GM20431 (cell line): Measurements from ENCODE around the gene CREG1.
"Not testable (repeated sequence)": the region's sequence is repeated elsewhere in the genome, so short reads cannot be mapped to it uniquely, and the experiment has no call there.

ENCODE experiments used
- in situ Hi-C: fragments of 300-500 bp; cut with MseI, MboI; formaldehyde crosslinking; loops from one replicate; pipeline ENCODE4 v1.15.0; 2020; ENCODE audit warnings: low sequenced_read_pairs; ENCODE audit not compliant: unreplicated experiment

CREG1 gene

GRCh38 chr1:167553136-167554027 is at the start of gene CREG1:
TSS of gene CREG1 (minus strand) at chr1:167553762.
- in situ Hi-C loops: no loop called here

- in situ Hi-C loops: loop anchor here (5.0 kb wide), 1 partner anchor 84 kb away; no protein-coding TSS in a partner anchor
Measured at GRCh38 chr1:167602840-167603239, 49.3 kb upstream of the CREG1 start.

- in situ Hi-C loops: loop anchor here (5.0 kb wide), 1 partner anchor 86 kb away; no protein-coding TSS in a partner anchor
Measured at GRCh38 chr1:167601442-167602383, 48.2 kb upstream of the CREG1 start.

- in situ Hi-C loops: loop anchor here (5.0 kb wide), 1 partner anchor 87 kb away; no protein-coding TSS in a partner anchor
Measured at GRCh38 chr1:167599957-167600581, 46.5 kb upstream of the CREG1 start.

GRCh38 chr1:167594822-167595221 is 41.3 kb upstream of the CREG1 start:
- in situ Hi-C loops: no loop called here

GRCh38 chr1:167593860-167594259 is 40.3 kb upstream of the CREG1 start:
- in situ Hi-C loops: no loop called here

GRCh38 chr1:167592475-167592874 is 38.9 kb upstream of the CREG1 start:
- in situ Hi-C loops: no loop called here

- in situ Hi-C loops: no loop called here
Measured at GRCh38 chr1:167588361-167588760, 34.8 kb upstream of the CREG1 start.

GRCh38 chr1:167587872-167588271 is 34.3 kb upstream of the CREG1 start:
- in situ Hi-C loops: no loop called here

GRCh38 chr1:167587342-167587741 is 33.8 kb upstream of the CREG1 start:
- in situ Hi-C loops: no loop called here

- in situ Hi-C loops: no loop called here
Measured at GRCh38 chr1:167584581-167584980, 31.0 kb upstream of the CREG1 start.

GRCh38 chr1:167582722-167583121 is 29.2 kb upstream of the CREG1 start:
- in situ Hi-C loops: no loop called here

- in situ Hi-C loops: no loop called here
Measured at GRCh38 chr1:167582064-167582463, 28.5 kb upstream of the CREG1 start.

- in situ Hi-C loops: no loop called here
Measured at GRCh38 chr1:167579986-167580385, 26.4 kb upstream of the CREG1 start.

GRCh38 chr1:167578939-167579521 is 25.5 kb upstream of the CREG1 start:
- in situ Hi-C loops: no loop called here

- in situ Hi-C loops: no loop called here
Measured at GRCh38 chr1:167575649-167576048, 22.1 kb upstream of the CREG1 start.

- in situ Hi-C loops: no loop called here
Measured at GRCh38 chr1:167573035-167573434, 19.5 kb upstream of the CREG1 start.

- in situ Hi-C loops: not testable (repeated sequence)
Measured at GRCh38 chr1:167570712-167571111, 17.1 kb upstream of the CREG1 start.

- in situ Hi-C loops: no loop called here
Measured at GRCh38 chr1:167567663-167568062, 14.1 kb upstream of the CREG1 start.

GRCh38 chr1:167566766-167567165 is 13.2 kb upstream of the CREG1 start:
- in situ Hi-C loops: no loop called here
